CD4-positive, alpha-beta T cell (primary cell): ENCODE results near the gene ANKRD33B. TPM values are rescaled to one million over a fixed set of nuclear protein-coding genes. Genes with fewer than 3 reads are reported as not detected.

Experiments
- ATAC-seq: fragments of 200-7000 bp; cut with Tn5 transposase; one replicate; pipeline ENCODE4 v1.10.0; 2022; ENCODE audit warnings: mild to moderate bottlenecking; ENCODE audit not compliant: poor library complexity
- CTCF ChIA-PET: fragments of 350-600 bp; sonication (Branson Sonifier 250); formaldehyde crosslinking; loops from one replicate; lab custom pipeline; 2021; ENCODE audit warnings: antibody characterized with exemption, inconsistent platforms; lab: Charles Lee
- POLR2A ChIA-PET: fragments of 350-600 bp; sonication (Branson Sonifier 250); formaldehyde crosslinking; loops from one replicate; lab custom pipeline; 2021; ENCODE audit warnings: antibody characterized with exemption, inconsistent platforms; lab: Charles Lee
- DNase-seq, 14 experiments: peaks; one replicate each; pipeline ENCODE4 v3.0.0-alpha.2; 2013 to 2020; ENCODE audit warnings: mixed read lengths in 2 of 14
- H3K27ac ChIP-seq, 2 donors: one replicate each; pipeline versions ENCODE4 v1.5.1 to v1.7.0; 2013; ENCODE audit warnings: low read length in 2 of 2, low read depth in 1 of 2, mild to moderate bottlenecking in 1 of 2
- H3K27me3 ChIP-seq, 2 experiments: 1 replicate in 1 of 2; 2 replicates in 1 of 2; pipeline versions ENCODE4 v1.6.1 to v1.7.0; 2013; ENCODE audit warnings: low read length in 2 of 2, control low read depth in 1 of 2, mild to moderate bottlenecking in 1 of 2, moderate library complexity in 1 of 2; ENCODE audit not compliant: insufficient read depth in 2 of 2, control insufficient read depth in 1 of 2
- H3K36me3 ChIP-seq: one replicate; pipeline ENCODE4 v1.6.1; 2013; ENCODE audit warnings: low read length, control low read depth; ENCODE audit not compliant: insufficient read depth
- H3K4me1 ChIP-seq: one replicate; pipeline ENCODE4 v1.6.1; 2013; ENCODE audit warnings: low read length, control low read depth; ENCODE audit not compliant: insufficient read depth
- H3K4me3 ChIP-seq: one replicate; pipeline ENCODE4 v1.5.1; 2013; ENCODE audit warnings: mild to moderate bottlenecking, low read length, moderate library complexity
- H3K9me3 ChIP-seq, 2 experiments: 1 replicate in 1 of 2; 2 replicates in 1 of 2; pipeline versions ENCODE4 v1.6.1 to v1.7.0; 2013; ENCODE audit warnings: low read length in 2 of 2, mild to moderate bottlenecking in 2 of 2, control low read depth in 1 of 2, moderate library complexity in 1 of 2; ENCODE audit not compliant: control insufficient read depth in 1 of 2, insufficient read depth in 1 of 2
- H3K27ac Mint-ChIP-seq: one replicate; pipeline ENCODE4 v1.8.0; 2020; ENCODE audit warnings: mixed read lengths
- H3K27me3 Mint-ChIP-seq: one replicate; pipeline ENCODE4 v1.8.0; 2021; ENCODE audit warnings: mixed read lengths
- H3K36me3 Mint-ChIP-seq: one replicate; pipeline ENCODE4 v1.8.0; 2021; ENCODE audit warnings: low read depth, mixed read lengths
- H3K4me1 Mint-ChIP-seq: one replicate; pipeline ENCODE4 v1.8.0; 2021; ENCODE audit warnings: low read depth, mixed read lengths
- H3K4me3 Mint-ChIP-seq: one replicate; pipeline ENCODE4 v1.8.0; 2020; ENCODE audit warnings: mild to moderate bottlenecking, mixed read lengths
- H3K9me3 Mint-ChIP-seq: one replicate; pipeline ENCODE4 v1.8.0; 2020; ENCODE audit warnings: mixed read lengths
- intact Hi-C, 2 experiments: fragments of 100-400 bp; cut with DNase I in 1 of 2; cut with micrococcal nuclease in 1 of 2; formaldehyde crosslinking; loops; one replicate each; pipeline versions ENCODE4 v1.15.1 to v1.9.0; 2023 to 2025; cut with DNase I, micrococcal nuclease
- total RNA-seq, 174 experiments: library from RNA in 2 of 174; stranded (reverse) in 2 of 174; gene quantifications; one replicate each; pipeline ENCODE4 v1.2.3 and lab custom pipeline; 2021 to 2026
- TF ChIP-seq, protein P1 (sequence below): fragments of 200-600 bp; IDR thresholded peaks from one replicate; pipeline ENCODE4 v1.8.0; 2022; ENCODE audit warnings: antibody characterized with exemption, mild to moderate bottlenecking

Gene ANKRD33B
- total RNA-seq, 2 experiments from 2014 or later: 0.99 to 1.3 TPM

DNA sequence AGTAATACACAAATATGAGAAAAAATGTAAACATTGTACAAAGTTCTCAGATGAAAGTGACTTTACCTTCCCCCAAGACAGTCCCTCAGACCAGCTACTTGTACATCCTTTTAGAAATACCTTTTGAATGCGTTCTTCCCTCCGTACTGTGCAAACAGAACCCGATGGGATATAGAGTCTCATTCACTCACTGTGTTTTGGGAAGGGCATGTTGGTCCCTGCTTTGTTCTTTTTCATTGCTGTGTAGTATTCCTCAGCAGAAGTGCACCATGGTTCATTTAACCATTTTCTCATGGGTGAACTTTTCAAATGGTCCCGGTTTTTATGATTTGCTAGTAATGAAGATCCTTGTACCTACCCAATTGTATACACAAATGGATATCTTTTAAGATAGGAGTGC lies 94.4 kb downstream of the ANKRD33B start:
- no peaks in the 10 kb centered on the region for H3K9me3 ChIP-seq
- intact Hi-C loops: no loop called here
- Mint-ChIP-seq H3K9me3 (no peaks in the 10 kb centered on the region), H3K4me1 (no peaks in the 10 kb centered on the region), H3K4me3 (no peak overlapping the region), H3K27ac (no peak overlapping the region), H3K27me3 (no peaks in the 10 kb centered on the region), H3K36me3 (no peaks in the 10 kb centered on the region)
- ChIA-PET CTCF (no interaction called here), POLR2A (no interaction called here)
- ATAC-seq (no peak), DNase-seq (no peak)
- H3K4me3 ChIP-seq: no peak overlapping the region
- H3K27me3 ChIP-seq: no peaks in the 10 kb centered on the region
- no peaks in the 10 kb centered on the region for H3K36me3 ChIP-seq
- TF ChIP-seq, protein P1, sequence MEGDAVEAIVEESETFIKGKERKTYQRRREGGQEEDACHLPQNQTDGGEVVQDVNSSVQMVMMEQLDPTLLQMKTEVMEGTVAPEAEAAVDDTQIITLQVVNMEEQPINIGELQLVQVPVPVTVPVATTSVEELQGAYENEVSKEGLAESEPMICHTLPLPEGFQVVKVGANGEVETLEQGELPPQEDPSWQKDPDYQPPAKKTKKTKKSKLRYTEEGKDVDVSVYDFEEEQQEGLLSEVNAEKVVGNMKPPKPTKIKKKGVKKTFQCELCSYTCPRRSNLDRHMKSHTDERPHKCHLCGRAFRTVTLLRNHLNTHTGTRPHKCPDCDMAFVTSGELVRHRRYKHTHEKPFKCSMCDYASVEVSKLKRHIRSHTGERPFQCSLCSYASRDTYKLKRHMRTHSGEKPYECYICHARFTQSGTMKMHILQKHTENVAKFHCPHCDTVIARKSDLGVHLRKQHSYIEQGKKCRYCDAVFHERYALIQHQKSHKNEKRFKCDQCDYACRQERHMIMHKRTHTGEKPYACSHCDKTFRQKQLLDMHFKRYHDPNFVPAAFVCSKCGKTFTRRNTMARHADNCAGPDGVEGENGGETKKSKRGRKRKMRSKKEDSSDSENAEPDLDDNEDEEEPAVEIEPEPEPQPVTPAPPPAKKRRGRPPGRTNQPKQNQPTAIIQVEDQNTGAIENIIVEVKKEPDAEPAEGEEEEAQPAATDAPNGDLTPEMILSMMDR: no peak
- H3K27ac ChIP-seq: no peak overlapping the region
- no peaks in the 10 kb centered on the region for H3K4me1 ChIP-seq

GRCh38 chr5:10660135-10660534 lies 96.3 kb downstream of the ANKRD33B start:
- DNase-seq (no peak), ATAC-seq (no peak)
- Histone ChIP-seq H3K4me3 (no peak overlapping the region), H3K27ac (no peak overlapping the region), H3K9me3 (no peaks in the 10 kb centered on the region), H3K4me1 (no peaks in the 10 kb centered on the region), H3K36me3 (no peaks in the 10 kb centered on the region), H3K27me3 (no peaks in the 10 kb centered on the region)
- POLR2A ChIA-PET: no interaction called here
- TF ChIP-seq, protein P1: no peak
- intact Hi-C loops: no loop called here
- Mint-ChIP-seq H3K4me3 (no peak overlapping the region), H3K9me3 (no peaks in the 10 kb centered on the region), H3K27ac (no peak overlapping the region), H3K4me1 (no peaks in the 10 kb centered on the region), H3K27me3 (no peaks in the 10 kb centered on the region), H3K36me3 (no peaks in the 10 kb centered on the region)
- CTCF ChIA-PET: no interaction called here

DNA sequence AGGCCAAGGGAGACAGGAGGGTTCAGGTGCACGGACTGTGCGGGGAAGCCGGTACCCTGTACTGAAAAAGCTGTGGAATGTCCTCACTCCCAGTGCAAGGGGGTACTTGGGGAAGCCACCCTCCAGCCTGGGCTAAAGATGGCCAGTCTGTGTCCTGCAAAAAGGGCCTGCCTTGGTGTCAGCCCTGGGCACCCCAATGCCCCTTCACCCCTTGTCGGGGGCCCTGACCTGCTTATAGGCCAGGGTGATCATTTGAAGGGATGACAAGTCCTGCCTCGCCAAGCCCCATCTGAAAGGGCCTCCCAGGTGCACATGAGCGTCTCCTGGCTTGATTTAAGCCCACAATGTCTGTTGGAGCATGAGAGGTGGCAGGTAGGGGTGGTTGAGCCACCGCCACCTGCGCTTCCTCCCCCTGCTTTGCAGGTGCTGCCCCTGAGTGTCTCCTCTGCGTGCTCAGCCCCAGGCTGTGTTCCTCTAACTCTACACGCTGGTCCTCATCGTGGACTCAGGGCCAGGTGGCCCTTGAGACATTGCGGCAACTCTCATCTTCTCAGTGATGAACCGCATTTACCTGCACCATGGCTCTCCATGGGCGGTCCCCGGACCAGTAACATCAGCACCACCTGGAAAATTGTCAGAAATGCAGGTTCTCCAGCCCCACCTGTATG lies 97.0 kb downstream of the ANKRD33B start:
- Mint-ChIP-seq H3K4me1 (no peaks in the 10 kb centered on the region), H3K9me3 (no peaks in the 10 kb centered on the region), H3K4me3 (no peak overlapping the region), H3K27me3 (no peaks in the 10 kb centered on the region), H3K36me3 (no peaks in the 10 kb centered on the region), H3K27ac (no peak overlapping the region)
- Histone ChIP-seq H3K9me3 (no peaks in the 10 kb centered on the region), H3K36me3 (no peaks in the 10 kb centered on the region), H3K4me1 (no peaks in the 10 kb centered on the region), H3K4me3 (no peak overlapping the region), H3K27ac (no peak overlapping the region), H3K27me3 (no peaks in the 10 kb centered on the region)
- ChIA-PET CTCF (no interaction called here), POLR2A (no interaction called here)
- ATAC-seq: no peak
- intact Hi-C loops: no loop called here
- TF ChIP-seq, protein P1: no peak
- no peak for DNase-seq
